ENCODE data around the gene FNDC1. TPM values are rescaled to one million over a fixed set of nuclear protein-coding genes. Genes with fewer than 3 reads are reported as not detected.

Gene FNDC1
- 0.46 and 1.1 TPM in 2 replicates for total RNA-seq

DNA sequence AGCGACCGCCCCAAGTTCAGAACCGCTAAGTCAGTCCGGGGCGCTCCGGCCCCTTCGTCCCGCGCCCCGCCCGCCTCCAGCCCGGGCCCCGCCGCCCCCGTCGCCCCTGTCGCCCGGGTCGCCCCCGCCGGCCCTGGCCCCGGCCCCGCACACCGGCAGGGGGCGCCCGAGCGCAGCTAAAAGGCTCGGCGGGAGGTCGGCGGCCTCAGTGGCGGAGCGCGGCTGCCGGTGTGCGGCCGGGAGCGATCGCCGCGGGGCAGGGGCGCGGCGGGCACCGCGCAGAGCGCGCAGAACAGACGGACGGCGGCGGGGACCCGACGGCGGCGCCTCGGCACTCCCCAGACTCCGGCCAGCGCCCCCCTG, at the start of gene FNDC1:
Gene FNDC1 (plus strand): TSS at position 208 of the 363 bp plus-strand sequence. CDS start 197 bp downstream, outside the sequence.

Other genes with a start within 250 kb of the FNDC1 start
- gene RSPH3, start 169.2 kb upstream of the FNDC1 start, total RNA-seq, result 6.6 and 6.9 TPM in 2 replicates
- not detected in 2 replicates for gene TAGAP, start 124.4 kb upstream of the FNDC1 start, total RNA-seq